ENCODE data around the gene RAP1A.

Gene RAP1A

DNA sequence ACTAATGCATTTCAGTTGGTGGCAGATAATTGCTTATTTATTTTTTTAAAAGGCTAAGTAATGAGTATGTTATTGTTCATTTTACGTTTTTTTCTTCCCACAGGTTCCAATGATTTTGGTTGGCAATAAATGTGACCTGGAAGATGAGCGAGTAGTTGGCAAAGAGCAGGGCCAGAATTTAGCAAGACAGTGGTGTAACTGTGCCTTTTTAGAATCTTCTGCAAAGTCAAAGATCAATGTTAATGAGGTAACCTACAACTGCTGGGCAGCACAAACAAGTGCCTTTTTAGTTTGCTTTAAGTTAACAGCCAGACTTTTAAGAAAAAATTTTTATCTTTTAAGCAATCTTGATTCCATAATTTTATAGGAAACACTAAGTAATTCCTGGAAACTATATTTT, 84.7 kb downstream of the RAP1A start:
- in situ Hi-C loops (cut with HindIII; ENCODE audit: low sequenced_read_pairs), result no loop called here
- no peak for TF ChIP-seq CTCF (IDR thresholded peaks at IDR 0.05; ENCODE audit: low read depth, low read length, missing control alignments)
- no peak overlapping the region for H3K4me3 ChIP-seq (ENCODE audit: low read depth, low read length)
- DNase-seq (ENCODE audit: low read depth), result no peak

DNA sequence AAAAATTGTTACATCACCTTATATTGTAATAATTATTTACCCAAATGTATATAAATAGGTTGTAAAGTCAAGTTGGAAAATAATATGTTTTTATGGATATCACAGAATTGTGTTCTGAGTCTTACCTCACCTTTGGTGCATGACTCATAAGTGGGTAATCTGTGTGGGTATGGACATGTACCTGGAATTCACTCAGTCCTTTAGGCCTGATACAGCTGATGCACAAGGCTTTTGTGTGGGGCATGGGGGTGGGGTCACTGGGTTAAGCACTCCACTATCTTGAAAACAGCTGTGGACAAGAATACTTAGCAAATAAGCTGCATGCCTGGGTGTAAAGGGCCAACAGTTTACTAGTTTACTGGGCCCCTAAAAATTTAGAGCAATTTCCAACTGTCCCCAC, 85.2 kb downstream of the RAP1A start:
- no peak for TF ChIP-seq CTCF (IDR thresholded peaks at IDR 0.05; ENCODE audit: low read depth, low read length, missing control alignments)
- in situ Hi-C loops (cut with HindIII; ENCODE audit: low sequenced_read_pairs), result no loop called here
- no peak for DNase-seq (ENCODE audit: low read depth)
- H3K4me3 ChIP-seq (ENCODE audit: low read depth, low read length), result no peak overlapping the region

DNA sequence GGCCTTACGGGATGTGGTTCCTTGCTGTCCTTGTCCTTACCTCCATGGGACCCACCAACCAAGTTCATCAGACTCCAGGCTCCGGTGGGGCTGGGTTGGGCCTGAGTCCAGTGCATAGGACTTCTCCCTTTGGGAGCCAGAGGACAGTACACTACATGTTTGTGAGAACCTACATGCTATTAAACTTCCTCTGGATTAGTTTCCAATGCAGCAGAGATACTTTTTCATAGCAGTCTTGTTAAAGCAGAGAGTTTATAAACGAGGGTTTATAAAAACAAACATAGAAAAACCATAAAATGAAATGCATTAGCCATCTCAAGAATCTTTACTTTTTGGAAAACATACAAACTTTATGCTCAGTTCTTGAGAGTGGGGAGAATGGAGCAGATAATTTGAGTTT, 86.3 kb downstream of the RAP1A start:
- no peak for DNase-seq (ENCODE audit: low read depth)
- in situ Hi-C loops (cut with HindIII; ENCODE audit: low sequenced_read_pairs), result no loop called here
- TF ChIP-seq CTCF (IDR thresholded peaks at IDR 0.05; ENCODE audit: low read depth, low read length, missing control alignments), result no peak
- no peak overlapping the region for H3K4me3 ChIP-seq (ENCODE audit: low read depth, low read length)

- no peak for TF ChIP-seq CTCF (IDR thresholded peaks at IDR 0.05; ENCODE audit: low read depth, low read length, missing control alignments)
- no peak overlapping the region for H3K4me3 ChIP-seq (ENCODE audit: low read depth, low read length)
- DNase-seq (ENCODE audit: low read depth), result no peak
- in situ Hi-C loops (cut with HindIII; ENCODE audit: low sequenced_read_pairs), result no loop called here
Observed at GRCh38 chr1:111706921-111707320, 87.3 kb downstream of the RAP1A start.

DNA sequence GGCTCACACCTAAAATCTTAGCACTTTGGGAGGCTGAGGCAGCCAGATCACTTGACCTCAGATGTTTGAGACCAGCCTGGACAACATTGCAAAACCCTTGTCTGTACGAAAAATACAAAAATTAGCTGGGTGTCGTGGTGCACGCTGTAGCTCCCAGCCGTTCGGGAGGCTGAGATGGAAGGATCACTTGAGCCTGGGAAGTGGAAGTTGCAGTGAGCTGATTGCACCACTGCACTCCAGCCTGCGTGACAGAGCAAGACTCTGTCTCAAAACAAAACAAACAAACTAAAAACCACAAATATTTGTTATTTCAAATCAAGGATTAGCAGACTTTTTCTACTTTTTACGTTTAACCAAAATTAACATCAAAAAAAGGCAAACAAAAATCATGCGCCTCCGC, 88.3 kb downstream of the RAP1A start:
- no peak for TF ChIP-seq CTCF (IDR thresholded peaks at IDR 0.05; ENCODE audit: low read depth, low read length, missing control alignments)
- in situ Hi-C loops (cut with HindIII; ENCODE audit: low sequenced_read_pairs), result no loop called here
- DNase-seq (ENCODE audit: low read depth), result no peak
- H3K4me3 ChIP-seq (ENCODE audit: low read depth, low read length), result no peak overlapping the region

- no peak for TF ChIP-seq CTCF (IDR thresholded peaks at IDR 0.05; ENCODE audit: low read depth, low read length, missing control alignments)
- in situ Hi-C loops (cut with HindIII; ENCODE audit: low sequenced_read_pairs), result no loop called here
- no peak overlapping the region for H3K4me3 ChIP-seq (ENCODE audit: low read depth, low read length)
- no peak for DNase-seq (ENCODE audit: low read depth)
Observed at GRCh38 chr1:111709986-111710385, 90.4 kb downstream of the RAP1A start.

- TF ChIP-seq CTCF (IDR thresholded peaks at IDR 0.05; ENCODE audit: low read depth, low read length, missing control alignments), result no peak
- DNase-seq (ENCODE audit: low read depth), result no peak
- in situ Hi-C loops (cut with HindIII; ENCODE audit: low sequenced_read_pairs), result no loop called here
Observed at GRCh38 chr1:111716333-111716732, 96.7 kb downstream of the RAP1A start.

More at GRCh38 chr1:111716333-111716732, 96.7 kb downstream of the RAP1A start:
- no peak overlapping the region for H3K4me3 ChIP-seq (ENCODE audit: low read depth, low read length)
